ENCODE data around the gene SMAD6. TPM values are rescaled to one million over a fixed set of nuclear protein-coding genes. Genes with fewer than 3 reads are reported as not detected.

The SMAD6 gene
- total RNA-seq, 1 experiment from 2014 or later: 6.6 TPM

- H3K9me2 ChIP-seq (ENCODE audit: insufficient read depth): no peaks in the 10 kb centered on the region
- DNase-seq (ENCODE audit: low read depth, low spot score) (peak; percentile 76), ATAC-seq (peak; percentile 91)
- CTCF ChIA-PET: no interaction called here
- no peaks in the 10 kb centered on the region for H3K27me3 ChIP-seq (ENCODE audit: insufficient read depth, low read length)
- H4K20me1 ChIP-seq (ENCODE audit: insufficient read depth): no peaks in the 10 kb centered on the region
- BruUV-seq (replicated peaks): no TSS peak
- peak overlapping the region; percentile 66 for H3K4me2 ChIP-seq (ENCODE audit: low read length)
- peak overlapping the region; percentile 49 for H3K27ac ChIP-seq (ENCODE audit: low read depth, low read length)
- RAD21 ChIA-PET (ENCODE audit: low non-redundant PET in 1 of 2, low total read pairs in 2 of 2, uncharacterized antibody in 2 of 2, unreplicated experiment in 2 of 2): no interaction called here
- no peaks in the 10 kb centered on the region for H3K9me3 ChIP-seq (ENCODE audit: control insufficient read depth in 1 of 2, insufficient read depth in 1 of 2, low read depth in 1 of 2, low read length in 2 of 2)
- peak overlapping the region; percentile 74 for H2AFZ ChIP-seq (ENCODE audit: low read depth, low read length, poor library complexity, severe bottlenecking)
- TF ChIP-seq REST (IDR thresholded peaks at IDR 0.05; ENCODE audit: low read depth) (no peak), RAD21 (IDR thresholded peaks at IDR 0.05; ENCODE audit: low read depth) (no peak), FOSL1 (IDR thresholded peaks at IDR 0.05; ENCODE audit: low read depth) (no peak), POLR2AphosphoS5 (IDR thresholded peaks at IDR 0.05; ENCODE audit: low read depth, low read length) (peak; percentile 60; the same call in 1 of the 2 replicates), EZH2 (IDR thresholded peaks at IDR 0.05) (no peak), ZFX (IDR thresholded peaks at IDR 0.05) (no peak), TCF7L2 (IDR thresholded peaks at IDR 0.05; ENCODE audit: borderline replicate concordance, extremely low read depth, insufficient read depth, insufficient read length) (no peak), EZH2phosphoT487 (IDR thresholded peaks at IDR 0.05; ENCODE audit: borderline replicate concordance) (no peak), SP1 (IDR thresholded peaks at IDR 0.05; ENCODE audit: low read depth) (peak; percentile 40; the same call in 1 of the 2 replicates)
- peak overlapping the region; percentile 2 to 16; a peak in 2 of 4 replicates for H3K4me3 ChIP-seq (replicated peaks in 1 of 2; ENCODE audit: low read depth in 1 of 2, low read length in 2 of 2)
- H3K4me1 ChIP-seq (ENCODE audit: control insufficient read depth in 1 of 2, insufficient read depth in 2 of 2, low read length in 2 of 2): peaks cover 21 to 31% of the 10 kb centered on the region in 2 experiments
- POLR2A ChIA-PET: no interaction called here
- H3K9ac ChIP-seq (ENCODE audit: low read length): peak overlapping the region; percentile 7; the same call in 1 of the 2 replicates
- intact Hi-C loops (cut with micrococcal nuclease): no loop called here
- H3K79me2 ChIP-seq (ENCODE audit: insufficient read depth, low read length): no peaks in the 10 kb centered on the region
- no peaks in the 10 kb centered on the region for H3K36me3 ChIP-seq (ENCODE audit: control insufficient read depth in 1 of 2, insufficient read depth in 2 of 2, low read length in 2 of 2)
Measured at GRCh38 chr15:66670762-66671580, 31.1 kb upstream of the SMAD6 start.

All from HCT116 (cell line).